ENCODE data around the gene CERK.

The CERK gene

GRCh38 chr22:46696614-46697013 is 41.4 kb downstream of the CERK start:
- DNase-seq: no peak

- peak; percentile 81 for DNase-seq
Measured at GRCh38 chr22:46696229-46696518, 41.9 kb downstream of the CERK start.

- DNase-seq: no peak
Measured at GRCh38 chr22:46695346-46696228, 42.5 kb downstream of the CERK start.

- no peak for DNase-seq
Measured at GRCh38 chr22:46694416-46695170, 43.5 kb downstream of the CERK start.

GRCh38 chr22:46693634-46694415 is 44.2 kb downstream of the CERK start:
- no peak for DNase-seq

- DNase-seq: no peak
Measured at GRCh38 chr22:46691571-46691970, 46.5 kb downstream of the CERK start.

GRCh38 chr22:46690146-46690545 is 47.9 kb downstream of the CERK start:
- no peak for DNase-seq

- no peak for DNase-seq
Measured at GRCh38 chr22:46688949-46689348, 49.1 kb downstream of the CERK start.

- DNase-seq: no peak
Measured at GRCh38 chr22:46687460-46687859, 50.6 kb downstream of the CERK start.

- no peak for DNase-seq
Measured at GRCh38 chr22:46687048-46687444, 51.0 kb downstream of the CERK start.

GRCh38 chr22:46686221-46687047 is 51.6 kb downstream of the CERK start:
- no peak for DNase-seq

- DNase-seq: peak; percentile 61
Measured at GRCh38 chr22:46684706-46685105, 53.3 kb downstream of the CERK start.

- no peak for DNase-seq
Measured at GRCh38 chr22:46682011-46682731, 55.9 kb downstream of the CERK start.

- DNase-seq: no peak
Measured at GRCh38 chr22:46681010-46681409, 57.0 kb downstream of the CERK start.

- DNase-seq: no peak
Measured at GRCh38 chr22:46679706-46680269, 58.3 kb downstream of the CERK start.

GRCh38 chr22:46678785-46679700 is 59.0 kb downstream of the CERK start:
- DNase-seq: no peak

- DNase-seq: no peak
Measured at GRCh38 chr22:46678003-46678657, 59.9 kb downstream of the CERK start.

GRCh38 chr22:46677323-46678002 is 60.6 kb downstream of the CERK start:
- DNase-seq: no peak

- DNase-seq: no peak
Measured at GRCh38 chr22:46676881-46677280, 61.2 kb downstream of the CERK start.
